HG03095 (cell line): ENCODE data around the gene PPT1.
A peak's percentile ranks its signal among the peaks of the same experiment; 100 is the strongest.
"Not testable (repeated sequence)": the region's sequence is repeated elsewhere in the genome, so short reads cannot be mapped to it uniquely, and the experiment has no call there.

ENCODE experiments used
- ATAC-seq: cut with Tn5 transposase; IDR thresholded peaks from one replicate; pipeline ENCODE4 v1.9.1; 2021; ENCODE audit warnings: moderate library complexity; ENCODE audit not compliant: unreplicated experiment

PPT1 gene

DNA sequence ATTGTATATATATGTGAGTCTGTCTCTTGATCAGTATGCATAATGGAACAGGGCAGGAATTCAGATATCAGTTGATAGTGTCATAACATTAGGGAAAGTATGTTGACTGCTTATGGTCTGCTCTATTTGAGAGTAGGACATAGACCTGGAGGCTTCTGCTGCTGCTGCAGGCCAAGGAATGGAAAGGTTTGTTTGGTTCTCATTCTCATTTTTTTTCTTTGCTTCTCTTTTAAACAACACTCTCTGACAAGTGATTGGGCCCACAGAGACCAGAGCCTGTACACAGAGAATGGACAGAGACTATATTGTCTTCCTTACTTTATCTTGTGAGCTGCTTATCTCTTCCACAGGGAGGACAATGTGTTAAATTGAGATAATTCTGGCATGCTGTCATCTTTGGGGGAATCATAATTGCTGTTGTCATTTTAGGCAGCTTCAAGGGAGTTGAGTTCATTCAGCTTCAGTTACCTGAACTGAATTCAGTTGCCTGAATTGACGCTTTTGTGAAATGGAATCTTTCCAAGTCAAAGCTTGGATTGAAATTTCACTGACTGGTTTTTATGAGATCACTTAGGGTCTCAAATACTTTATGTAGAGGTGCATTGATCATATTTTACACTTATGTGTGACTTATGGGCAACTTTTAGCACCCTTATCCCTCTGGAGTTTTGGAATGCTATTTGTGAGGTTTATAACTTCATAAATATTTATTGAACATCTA lies 39.6 kb downstream of the PPT1 start:
- ATAC-seq = no peak

DNA sequence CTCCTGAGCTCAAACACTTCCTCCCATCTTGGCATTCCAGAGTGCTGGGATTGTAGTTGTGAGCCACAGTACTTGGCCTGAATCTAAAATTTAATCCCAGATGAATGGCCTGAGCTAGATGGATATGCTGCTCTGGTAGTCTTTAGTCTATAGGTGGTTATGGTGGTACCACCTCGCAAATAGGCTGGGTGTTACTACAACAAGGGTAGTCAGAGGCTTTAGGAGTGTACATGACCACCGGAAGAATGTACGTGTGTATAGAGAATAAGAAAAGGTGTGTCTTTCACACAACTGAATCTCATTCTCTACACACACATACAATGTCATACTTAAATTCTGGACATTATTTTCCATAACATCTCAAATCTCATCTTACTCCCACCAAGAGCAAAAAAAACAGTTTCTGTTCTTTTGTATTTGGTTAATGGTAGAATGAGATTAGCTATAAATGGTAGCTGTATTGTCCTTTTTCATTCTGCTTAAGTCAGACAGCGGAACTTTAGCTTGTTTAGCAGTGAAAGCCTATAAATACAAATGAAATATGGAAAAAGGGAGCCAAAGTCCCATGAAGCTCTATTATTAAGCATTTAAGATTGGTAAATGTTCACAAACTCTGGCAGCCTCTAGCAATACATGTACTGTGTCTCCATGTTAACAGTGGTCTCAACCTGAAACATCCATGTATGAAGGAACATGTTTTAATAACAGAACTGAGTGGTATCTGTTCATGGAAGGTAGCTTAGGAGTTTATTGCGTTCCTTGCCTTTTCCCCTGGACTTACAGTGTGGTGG lies 40.3 kb downstream of the PPT1 start:
- no peak for ATAC-seq

DNA sequence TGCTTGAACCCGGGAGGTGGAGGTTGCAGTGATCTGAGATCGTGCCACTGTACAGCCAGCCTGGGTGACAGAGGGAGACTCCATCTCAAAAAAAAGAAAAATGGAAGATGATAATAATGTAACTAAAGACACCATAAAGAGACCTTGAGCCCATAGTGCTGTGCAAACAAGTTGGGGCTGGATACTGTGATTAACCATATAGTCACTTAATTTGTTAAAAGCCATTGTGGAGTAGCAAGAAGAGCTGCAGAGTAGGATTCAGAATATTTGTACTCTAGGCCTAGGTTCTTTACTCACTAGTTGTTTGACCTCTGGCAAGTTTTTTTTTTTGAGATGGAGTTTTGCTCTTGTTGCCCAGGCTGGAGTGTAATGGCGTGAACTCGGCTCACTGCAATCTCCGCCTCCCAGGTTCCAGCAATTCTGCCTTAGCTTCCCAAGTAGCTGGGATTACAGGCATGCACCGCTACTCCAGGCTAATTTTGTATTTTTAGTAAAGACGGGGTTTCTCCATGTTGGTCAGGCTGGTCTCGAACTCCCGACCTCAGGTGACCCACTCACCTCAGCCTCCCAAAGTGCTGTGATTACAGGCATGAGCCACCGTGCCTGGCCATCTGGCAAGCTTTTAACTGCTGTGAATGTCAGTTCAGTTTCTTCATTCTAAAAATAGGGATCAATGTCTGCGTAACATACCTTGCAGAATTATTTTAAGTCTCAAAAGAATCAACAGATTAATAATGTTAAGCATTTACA lies 43.7 kb downstream of the PPT1 start:
- no peak for ATAC-seq

DNA sequence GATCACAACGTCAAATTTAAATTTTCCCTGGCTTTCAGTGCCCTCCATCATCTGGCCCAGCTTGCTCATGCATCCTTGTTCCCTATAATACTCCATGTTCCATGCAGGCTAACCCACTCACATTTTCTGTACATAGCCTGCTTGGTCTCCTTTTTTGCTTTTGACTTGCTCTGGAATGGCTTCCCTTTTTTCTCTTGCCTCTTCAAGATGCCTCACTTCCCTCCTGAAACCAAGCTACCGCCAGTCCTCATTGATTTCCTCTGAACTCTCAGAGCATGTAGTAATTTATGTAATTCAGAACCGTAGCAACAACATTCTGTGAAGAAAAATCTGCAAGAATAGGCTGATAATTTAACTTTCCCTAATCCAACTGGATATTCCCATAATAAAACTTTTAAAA lies 46.2 kb downstream of the PPT1 start:
- ATAC-seq = no peak

DNA sequence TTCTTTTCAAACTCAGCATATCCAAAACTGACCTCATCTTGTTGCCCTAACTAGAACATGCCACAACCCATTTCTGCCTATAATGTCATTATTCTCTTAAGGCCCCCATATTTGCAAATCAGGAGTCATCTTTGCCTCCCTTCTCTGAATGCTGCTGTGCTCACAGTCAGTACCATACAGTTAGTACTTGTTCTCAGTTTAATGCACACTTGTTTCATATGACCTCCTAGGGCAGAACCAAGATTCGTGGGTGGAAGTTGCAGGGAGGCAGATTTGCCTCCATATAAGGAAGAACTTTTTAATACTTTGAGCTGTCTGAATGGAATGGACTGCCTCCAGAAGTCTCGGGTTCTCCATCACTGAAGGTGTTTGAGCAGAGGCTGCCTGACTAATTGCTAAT lies 47.3 kb downstream of the PPT1 start:
- no peak for ATAC-seq

DNA sequence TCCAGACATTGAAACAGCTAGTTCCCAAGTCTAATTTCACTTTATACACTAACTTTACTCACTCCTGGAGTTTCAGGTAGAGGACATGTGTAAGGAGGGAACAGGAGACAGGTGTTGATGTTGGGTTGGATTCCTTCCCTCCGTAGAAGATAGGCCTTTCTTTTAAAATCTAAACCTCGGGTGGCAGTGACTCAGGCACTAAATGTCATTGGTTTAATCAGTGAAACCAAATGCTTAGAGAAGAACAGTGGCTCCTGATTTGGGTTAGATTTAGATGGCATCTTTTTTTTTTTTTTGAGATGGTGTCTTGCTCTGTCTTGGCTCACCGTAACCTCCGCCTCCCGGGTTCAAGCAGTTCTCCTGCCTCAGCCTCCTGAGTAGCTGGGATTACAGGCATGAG lies 49.3 kb downstream of the PPT1 start:
- no peak for ATAC-seq

DNA sequence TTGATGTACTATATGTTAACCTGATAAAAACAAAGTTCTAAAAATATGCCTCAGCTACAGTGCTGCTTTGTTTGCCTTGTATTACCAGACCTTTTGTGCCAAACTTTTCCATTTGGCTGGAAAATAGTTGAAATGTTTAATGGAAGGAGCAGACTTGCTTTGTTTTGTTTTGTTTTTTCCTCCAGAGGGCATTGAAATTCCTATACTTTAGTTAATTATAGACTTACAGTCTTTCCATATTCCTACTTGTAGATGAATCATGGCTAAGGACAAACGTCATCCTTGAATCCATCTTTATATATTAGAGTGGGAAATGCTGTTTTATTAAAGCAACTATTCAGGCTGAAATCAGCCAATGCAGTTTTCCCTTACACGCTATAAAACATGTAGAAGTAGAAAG lies 49.8 kb downstream of the PPT1 start:
- no peak for ATAC-seq

DNA sequence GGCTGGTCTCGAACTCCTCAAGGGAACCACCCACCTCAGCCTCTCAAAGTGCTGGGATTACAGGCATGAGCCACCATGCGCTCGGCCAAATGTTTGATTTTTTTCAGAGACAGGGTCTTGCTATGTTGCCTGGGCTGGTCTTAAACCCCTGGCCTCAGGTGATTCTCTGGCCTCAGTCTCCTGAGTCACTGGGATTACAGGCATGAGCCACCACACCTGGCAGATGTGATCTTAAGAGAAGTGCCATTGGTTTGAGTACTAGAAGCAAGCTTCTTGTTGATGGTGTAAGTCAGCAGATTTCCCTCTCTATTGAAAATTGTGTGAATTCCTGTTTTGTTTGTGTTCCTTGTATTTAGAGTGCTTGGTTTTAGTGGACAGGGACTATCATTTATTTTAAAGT lies 51.3 kb downstream of the PPT1 start:
- ATAC-seq = no peak

DNA sequence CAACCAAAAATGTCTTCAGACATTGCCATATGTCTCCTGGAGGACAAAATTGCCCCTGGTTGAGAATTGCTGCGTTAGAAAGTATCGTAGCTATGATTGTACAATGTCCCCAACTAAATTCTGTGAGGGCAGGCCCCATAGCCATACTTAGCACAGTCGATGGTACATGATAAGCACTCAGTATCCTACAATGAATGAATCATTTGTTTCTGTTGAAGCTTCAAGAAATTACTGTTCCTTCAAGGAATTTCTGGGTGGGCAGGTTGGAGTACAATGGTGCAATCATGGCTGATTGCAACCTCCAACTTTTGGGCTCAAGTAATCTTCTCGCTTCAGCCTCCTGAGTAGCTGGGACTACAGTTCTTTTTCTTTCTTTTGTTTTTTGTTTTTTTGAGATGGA lies 51.9 kb downstream of the PPT1 start:
- no peak for ATAC-seq

DNA sequence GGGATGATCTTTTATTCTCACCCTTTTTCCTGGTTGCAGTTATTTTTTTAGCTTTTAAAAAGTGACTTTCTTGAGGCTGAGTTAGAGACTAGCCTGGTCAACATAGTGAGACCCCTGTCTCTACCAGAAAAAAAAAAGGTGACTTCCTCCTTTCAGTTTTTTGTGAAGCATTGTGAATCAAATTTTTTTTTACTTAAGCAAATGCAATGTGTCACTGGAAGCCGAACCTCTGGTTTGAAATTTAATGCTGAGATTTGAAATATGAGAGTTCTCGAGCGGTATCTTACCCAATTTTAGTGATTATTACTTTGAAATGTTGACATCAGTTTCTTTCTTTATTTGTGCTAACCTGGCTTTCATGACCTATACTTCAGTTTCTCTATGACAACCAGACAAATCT lies 52.9 kb downstream of the PPT1 start:
- ATAC-seq = no peak

DNA sequence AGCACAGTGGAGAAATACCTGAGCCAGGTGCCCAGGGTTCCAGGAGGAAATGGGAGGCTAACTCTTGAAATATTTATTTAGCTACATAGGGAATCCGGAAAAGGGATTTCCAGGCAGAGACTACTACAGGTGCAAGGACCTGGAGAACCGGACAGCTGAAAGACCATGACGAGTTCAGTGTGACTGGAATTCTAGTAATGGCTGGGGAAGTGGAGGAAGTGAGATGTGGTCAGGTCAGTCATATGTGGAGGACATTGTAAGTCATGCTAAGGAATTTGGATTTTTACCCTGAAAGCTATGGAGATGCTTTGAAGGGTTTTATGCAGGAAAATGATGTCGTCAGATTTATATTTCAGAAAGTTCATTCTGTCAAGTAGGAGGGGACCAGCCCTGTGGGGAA lies 54.7 kb downstream of the PPT1 start:
- ATAC-seq = no peak

DNA sequence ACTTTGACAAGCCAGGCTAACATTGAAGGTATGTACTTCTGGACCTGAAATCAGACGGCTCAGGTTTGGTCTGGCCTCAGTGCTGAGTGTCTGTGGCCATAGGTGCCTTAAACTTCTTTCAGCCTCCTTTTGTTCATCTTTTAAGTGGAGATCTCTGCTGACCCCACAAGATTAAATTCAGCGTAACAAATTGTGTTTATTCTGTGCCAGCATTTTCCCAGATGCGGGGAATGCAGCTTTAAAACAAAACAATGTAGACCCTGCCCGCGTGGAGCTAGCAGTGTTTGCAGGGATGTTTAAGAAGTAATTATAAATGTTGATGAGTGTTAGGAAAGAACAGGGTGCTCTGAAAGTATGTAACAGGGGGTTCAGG lies 55.6 kb downstream of the PPT1 start:
- ATAC-seq = no peak

DNA sequence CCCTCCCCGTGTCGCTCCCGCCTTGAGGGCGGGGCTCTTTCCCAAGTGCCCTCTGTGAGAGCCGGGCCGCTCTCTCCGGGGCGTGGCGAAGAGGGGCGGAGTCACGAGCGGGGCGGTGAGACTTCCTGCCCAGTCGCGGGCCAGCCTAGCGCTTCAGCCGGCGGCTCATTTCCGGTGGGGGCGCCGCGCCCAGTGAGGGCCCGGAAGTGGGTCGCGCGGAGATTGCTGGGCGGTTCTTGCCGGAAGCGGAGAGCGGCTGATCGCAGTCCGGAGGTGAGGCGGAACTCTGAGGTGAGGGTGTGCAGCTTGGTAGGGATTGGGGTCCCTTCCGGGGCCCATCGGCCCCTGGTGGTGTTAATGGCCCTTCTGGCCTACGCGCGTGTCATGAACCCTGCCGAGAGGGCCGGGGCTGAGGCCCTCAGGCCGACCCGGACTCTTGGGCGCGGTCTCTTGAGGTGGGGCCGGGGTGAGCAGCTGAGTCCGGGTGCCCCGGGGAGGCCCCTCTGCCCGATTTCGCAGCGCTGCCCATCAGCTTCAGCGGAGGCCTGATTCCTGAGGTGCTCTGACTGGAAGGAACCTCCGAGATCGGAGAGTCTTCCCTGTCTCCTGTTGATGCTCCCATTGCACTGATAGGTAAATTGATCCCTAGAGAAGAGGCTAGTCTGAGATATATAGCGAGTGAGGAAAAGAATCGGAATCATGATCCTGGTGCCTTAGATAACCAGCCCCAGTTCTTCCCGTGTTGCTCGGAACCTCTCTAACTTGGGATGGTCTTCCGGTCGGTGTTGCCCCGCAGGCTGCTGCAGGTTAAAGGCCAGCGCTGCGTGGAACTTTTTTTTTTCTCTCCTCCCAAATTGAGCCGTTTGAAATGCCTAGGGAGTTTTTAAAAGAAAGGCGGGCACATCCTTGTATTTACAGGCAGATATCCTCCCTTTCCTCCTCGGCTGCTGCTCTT lies 56.3 kb downstream of the PPT1 start, which contains the start of gene CAP1:
Gene CAP1 (plus strand): TSS at position 219 of the 955 bp plus-strand sequence. CDS start 18,618 bp downstream, outside the sequence.
- ATAC-seq = peak; percentile 73

DNA sequence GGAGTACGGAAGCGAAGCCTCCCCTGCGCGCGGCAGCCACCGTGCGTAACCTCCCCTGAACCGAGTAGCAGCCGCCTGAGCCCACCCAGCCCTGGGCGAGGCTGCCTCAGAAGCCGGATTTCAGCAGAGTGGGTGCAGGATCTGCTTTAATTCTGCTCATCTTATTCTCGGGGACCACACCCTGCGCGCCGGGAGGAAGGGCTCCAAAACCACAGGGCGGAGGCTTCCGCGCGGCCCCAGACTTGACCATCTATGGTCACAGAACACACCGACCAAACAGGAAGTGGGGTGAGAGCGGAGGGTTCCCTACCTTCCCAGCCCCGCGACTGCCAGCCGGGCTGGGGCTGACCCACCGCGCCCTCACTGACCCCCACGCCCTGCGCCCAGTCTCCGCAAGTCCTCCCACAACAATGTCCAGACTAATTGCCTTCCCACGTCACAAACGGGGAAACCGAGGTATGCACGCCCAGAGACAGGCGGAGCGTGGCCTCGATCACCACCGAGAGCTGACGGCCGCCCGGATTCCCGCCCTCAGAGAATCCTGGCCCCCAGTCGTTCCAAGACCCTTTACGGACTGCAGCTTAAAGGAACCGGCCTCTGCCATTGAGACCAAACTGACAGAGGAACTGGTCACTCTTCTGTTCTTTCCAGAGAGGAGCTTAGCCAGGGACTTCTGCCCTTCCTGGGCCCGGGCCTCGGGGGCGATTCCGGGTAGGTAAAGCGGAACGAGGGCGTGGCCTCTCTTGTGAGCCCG lies 57.1 kb downstream of the PPT1 start:
- ATAC-seq = peak; percentile 53

DNA sequence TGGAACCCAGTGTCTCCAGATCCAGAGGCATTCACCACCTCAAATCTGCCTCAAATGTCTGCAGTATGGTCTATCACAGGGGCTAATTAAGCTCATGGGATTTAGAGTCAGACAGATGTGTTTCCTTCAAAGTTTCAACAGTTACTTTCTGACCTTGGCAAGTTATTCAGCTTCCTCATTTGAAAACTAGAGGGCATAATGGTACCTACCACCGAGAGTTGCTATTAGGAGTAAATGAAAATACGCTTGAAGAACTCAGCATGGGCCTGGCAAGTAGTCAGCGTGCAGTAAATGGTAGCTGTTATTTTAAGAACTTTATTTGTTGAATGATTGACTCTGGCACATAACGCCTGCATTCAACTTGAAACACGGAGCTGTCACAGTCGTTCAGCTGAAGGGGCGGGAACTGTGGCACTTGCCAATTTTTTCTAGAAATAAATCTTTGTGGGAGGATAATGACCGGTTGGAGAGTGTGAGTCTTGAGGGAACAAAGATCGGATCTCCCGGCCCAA lies 57.8 kb downstream of the PPT1 start:
- peak; percentile 2 for ATAC-seq

DNA sequence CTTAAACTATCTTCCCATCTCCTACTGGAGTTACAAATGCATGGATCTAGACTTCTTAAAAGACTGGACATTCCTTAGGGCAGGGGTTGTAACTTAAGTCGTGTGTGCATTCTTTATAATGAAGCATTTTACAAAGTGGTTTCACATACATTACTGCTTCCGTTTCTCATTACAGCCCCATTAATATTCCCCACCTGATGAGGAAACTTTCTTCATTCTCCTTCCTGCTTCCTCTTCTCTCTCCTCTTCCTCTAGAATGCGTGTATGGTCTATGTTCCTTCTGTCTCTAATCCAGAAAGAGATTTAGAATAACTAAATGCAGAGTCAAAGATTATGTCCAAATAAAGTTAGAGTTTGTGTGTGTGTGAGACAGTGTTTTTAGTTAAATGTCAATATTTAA lies 58.4 kb downstream of the PPT1 start:
- ATAC-seq = no peak

DNA sequence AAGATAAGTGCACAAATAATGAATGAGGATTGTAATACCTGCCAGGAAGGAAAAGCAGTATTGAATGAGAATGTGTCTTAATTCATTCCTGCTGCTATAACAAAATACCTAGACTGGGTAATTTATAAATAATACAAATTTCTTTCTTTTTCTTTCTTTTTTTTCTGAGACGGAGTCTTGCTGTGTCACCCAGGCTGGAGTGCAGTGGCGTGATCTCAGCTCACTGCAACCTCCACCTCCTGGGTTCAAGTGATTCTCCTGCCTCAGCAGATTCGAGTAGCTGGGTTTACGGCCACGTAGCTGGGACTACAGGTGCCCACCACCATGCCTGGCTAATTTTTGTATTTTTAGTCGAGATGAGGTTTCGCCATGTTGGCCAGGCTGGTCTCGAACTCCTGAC lies 59.8 kb downstream of the PPT1 start:
- ATAC-seq = not testable (repeated sequence)

DNA sequence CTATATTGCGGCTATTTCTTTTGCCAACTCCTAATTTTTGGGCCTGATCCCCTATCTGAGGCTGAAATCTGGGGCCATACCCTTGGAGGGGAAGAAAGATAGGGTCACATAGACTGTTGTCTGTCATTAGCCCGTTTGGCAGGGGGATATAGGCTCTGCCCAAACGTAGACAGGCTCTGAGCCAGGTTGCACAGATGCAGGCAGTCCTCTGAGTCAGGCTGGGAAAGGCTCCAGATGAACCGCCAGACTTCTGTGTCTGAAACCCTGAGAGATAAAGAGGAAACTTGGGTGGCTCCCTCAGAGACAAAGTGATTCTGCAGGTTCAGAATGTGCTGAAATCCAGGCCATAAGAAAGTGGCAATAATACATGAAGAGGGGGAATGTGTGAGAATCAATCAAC lies 60.5 kb downstream of the PPT1 start:
- no peak for ATAC-seq

DNA sequence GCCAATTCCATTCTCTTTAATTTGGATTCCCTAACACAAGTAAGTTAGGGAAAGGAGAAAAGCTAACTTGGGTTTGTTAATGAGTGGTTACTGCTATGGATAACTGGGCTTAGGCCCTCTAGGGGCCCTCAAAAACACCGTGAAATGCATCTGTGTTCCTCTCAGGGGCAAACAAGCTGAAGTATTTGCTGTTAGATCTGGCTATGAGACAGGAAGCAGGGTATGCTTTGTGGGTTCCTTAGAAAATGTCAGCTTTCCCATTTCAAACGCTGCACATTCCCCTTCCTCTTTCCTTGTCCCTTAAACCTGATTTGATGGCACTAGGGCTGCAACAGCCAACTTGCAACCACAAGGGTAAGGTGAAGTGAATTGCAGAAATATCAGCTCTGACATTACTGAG lies 62.2 kb downstream of the PPT1 start:
- ATAC-seq = no peak
